GM19372 (cell line): Measurements from ENCODE around the gene SCT.
A peak's percentile ranks its signal among the peaks of the same experiment; 100 is the strongest.

Experiments
- ATAC-seq: cut with Tn5 transposase; IDR thresholded peaks from one replicate; pipeline ENCODE4 v1.9.1; 2021; ENCODE audit warnings: mild to moderate bottlenecking, low read depth, moderate library complexity; ENCODE audit not compliant: unreplicated experiment

The SCT gene

GRCh38 chr11:623999-624704 lies 2.8 kb downstream of the SCT start:
- ATAC-seq, result no peak

- no peak for ATAC-seq
Observed at GRCh38 chr11:623349-623869, 3.6 kb downstream of the SCT start.

GRCh38 chr11:621838-622237 lies 5.1 kb downstream of the SCT start:
- no peak for ATAC-seq

- ATAC-seq, result no peak
Observed at GRCh38 chr11:620935-621814, 5.8 kb downstream of the SCT start.

GRCh38 chr11:620201-620600 lies 6.8 kb downstream of the SCT start:
- no peak for ATAC-seq

GRCh38 chr11:619628-620050 lies 7.3 kb downstream of the SCT start:
- no peak for ATAC-seq

- no peak for ATAC-seq
Observed at GRCh38 chr11:618856-619627, 7.9 kb downstream of the SCT start.

GRCh38 chr11:617912-618682 lies 8.9 kb downstream of the SCT start:
- no peak for ATAC-seq

- ATAC-seq, result no peak
Observed at GRCh38 chr11:617199-617911, 9.6 kb downstream of the SCT start.

GRCh38 chr11:616320-617198 lies 10.4 kb downstream of the SCT start:
- ATAC-seq, result no peak

GRCh38 chr11:615504-616319 lies 11.3 kb downstream of the SCT start, which contains the start of gene IRF7:
TSS of gene IRF7 (minus strand) at chr11:615950. CDS start at chr11:615364, 586 bp downstream.
- peak; percentile 75 for ATAC-seq

- peak; percentile 3 for ATAC-seq
Observed at GRCh38 chr11:614623-615503, 12.1 kb downstream of the SCT start.

GRCh38 chr11:614021-614622 lies 12.9 kb downstream of the SCT start:
- ATAC-seq, result no peak

GRCh38 chr11:613369-613968 lies 13.5 kb downstream of the SCT start:
- ATAC-seq, result no peak

GRCh38 chr11:612961-613300 lies 14.1 kb downstream of the SCT start:
- ATAC-seq, result no peak
